Coronary artery (tissue), 2 donors: Measurements from ENCODE around the gene ZEB1.

Experiments
- DNase-seq: peaks from one replicate; pipeline ENCODE4 v3.0.0-alpha.2; 2017; ENCODE audit warnings: low spot score
- H3K27ac ChIP-seq, 2 donors: fragments of 200-600 bp; sonication (generic); one replicate each; pipeline ENCODE4 v1.5.1; 2016 to 2019
- H3K4me3 ChIP-seq: fragments of 200-600 bp; sonication (generic); 2 replicates; pipeline ENCODE4 v1.5.1; 2016; ENCODE audit warnings: mild to moderate bottlenecking, moderate library complexity
- TF ChIP-seq, protein P1 (sequence below): fragments of 200-600 bp; sonication (generic); IDR thresholded peaks from one replicate; pipeline ENCODE4 v1.5.1; 2019; ENCODE audit warnings: antibody characterized with exemption

ZEB1 gene

DNA sequence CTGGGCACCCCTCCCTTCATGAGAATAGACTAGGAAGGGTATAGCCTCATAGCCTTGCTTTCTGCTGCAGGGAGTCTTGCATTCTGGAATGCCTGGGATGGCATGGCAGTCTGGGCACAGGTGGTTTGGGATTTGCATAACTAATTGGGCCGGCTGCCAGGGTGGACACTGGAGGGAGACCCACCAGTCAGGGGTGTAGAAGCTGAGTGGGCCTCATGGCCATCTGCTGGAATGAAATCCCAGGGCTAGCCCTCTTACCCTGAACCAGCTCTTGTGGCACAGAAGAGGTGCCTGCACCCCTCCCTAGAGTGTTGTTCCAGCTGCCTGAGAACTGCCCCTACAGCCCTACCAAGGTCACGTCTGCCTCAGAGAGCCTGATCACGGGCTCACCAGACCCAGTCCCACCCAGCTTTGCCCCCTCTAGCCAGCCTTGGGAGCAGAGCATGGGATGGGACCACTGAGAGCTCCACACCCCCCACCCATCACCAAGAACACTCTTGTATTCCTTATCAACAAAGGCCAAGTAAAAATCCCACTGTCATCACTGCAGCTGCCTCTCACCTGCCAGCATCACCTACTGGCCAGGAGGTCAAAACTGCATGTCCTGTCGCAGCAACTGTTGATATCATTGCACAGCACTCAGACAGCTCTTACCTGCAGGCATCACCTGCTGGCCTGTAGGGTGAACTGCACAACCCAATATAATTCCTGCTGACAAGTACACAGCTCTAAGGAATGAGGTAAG, 148.9 kb downstream of the ZEB1 start:
- DNase-seq = no peak
- no peak overlapping the region for H3K27ac ChIP-seq
- TF ChIP-seq, protein P1, sequence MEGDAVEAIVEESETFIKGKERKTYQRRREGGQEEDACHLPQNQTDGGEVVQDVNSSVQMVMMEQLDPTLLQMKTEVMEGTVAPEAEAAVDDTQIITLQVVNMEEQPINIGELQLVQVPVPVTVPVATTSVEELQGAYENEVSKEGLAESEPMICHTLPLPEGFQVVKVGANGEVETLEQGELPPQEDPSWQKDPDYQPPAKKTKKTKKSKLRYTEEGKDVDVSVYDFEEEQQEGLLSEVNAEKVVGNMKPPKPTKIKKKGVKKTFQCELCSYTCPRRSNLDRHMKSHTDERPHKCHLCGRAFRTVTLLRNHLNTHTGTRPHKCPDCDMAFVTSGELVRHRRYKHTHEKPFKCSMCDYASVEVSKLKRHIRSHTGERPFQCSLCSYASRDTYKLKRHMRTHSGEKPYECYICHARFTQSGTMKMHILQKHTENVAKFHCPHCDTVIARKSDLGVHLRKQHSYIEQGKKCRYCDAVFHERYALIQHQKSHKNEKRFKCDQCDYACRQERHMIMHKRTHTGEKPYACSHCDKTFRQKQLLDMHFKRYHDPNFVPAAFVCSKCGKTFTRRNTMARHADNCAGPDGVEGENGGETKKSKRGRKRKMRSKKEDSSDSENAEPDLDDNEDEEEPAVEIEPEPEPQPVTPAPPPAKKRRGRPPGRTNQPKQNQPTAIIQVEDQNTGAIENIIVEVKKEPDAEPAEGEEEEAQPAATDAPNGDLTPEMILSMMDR = no peak
- H3K4me3 ChIP-seq = no peak overlapping the region

DNA sequence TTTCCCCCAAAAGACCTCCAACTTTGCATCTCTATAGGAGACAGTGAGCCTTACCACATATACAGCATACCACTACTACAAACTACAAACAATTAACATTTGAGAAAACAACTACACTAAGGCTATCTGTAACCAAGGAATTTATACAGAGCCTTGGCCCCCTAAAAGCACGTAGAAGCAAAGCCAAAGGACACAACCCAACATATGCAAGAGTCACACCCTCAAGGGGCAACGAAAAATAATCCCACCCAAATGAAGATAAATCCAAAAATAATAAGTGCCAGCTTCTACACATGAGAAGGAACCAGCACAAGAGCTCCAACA, 149.5 kb downstream of the ZEB1 start:
- Histone ChIP-seq H3K27ac (no peak overlapping the region), H3K4me3 (no peak overlapping the region)
- TF ChIP-seq, protein P1 = no peak
- DNase-seq = no peak

DNA sequence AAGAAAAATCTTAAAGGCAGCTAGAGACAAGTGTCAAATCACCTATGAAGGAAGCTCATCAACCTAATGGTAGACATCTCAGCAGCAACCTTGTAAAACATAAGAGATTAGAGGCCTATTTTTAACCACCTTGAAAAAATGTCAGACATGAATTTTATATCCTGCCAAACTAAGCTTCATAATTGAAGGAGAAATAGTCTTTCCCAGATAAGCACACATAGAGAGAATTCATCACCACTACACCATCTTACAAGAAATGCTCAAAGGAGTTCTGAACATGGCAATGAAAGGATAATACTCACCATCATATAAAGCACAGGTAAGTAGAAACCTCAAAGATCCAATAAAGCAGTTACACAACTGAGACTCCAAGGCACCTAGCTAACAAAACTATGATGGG, 156.5 kb downstream of the ZEB1 start:
- TF ChIP-seq, protein P1 = no peak
- H3K27ac ChIP-seq = no peak overlapping the region
- no peak overlapping the region for H3K4me3 ChIP-seq
- no peak for DNase-seq

DNA sequence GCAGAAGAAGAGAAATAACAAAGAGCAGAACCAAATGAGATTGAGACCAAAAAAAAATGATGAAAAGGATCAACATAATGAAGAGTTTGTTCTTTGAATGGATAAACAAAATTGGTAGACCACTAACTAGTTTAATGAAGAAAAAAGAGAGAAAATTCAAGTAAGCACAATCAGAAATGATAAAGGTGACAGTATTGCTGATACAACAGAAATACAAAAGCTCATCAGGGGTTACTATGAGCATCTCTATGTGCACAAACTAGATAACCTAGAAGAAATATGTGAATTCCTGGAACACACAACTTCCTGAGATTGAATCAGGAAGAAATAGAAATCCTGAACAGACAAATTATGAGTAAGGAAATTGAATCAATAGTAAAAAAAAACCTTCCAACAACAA, 157.1 kb downstream of the ZEB1 start:
- no peak for DNase-seq
- Histone ChIP-seq H3K27ac (no peak overlapping the region), H3K4me3 (no peak overlapping the region)
- TF ChIP-seq, protein P1 = no peak

DNA sequence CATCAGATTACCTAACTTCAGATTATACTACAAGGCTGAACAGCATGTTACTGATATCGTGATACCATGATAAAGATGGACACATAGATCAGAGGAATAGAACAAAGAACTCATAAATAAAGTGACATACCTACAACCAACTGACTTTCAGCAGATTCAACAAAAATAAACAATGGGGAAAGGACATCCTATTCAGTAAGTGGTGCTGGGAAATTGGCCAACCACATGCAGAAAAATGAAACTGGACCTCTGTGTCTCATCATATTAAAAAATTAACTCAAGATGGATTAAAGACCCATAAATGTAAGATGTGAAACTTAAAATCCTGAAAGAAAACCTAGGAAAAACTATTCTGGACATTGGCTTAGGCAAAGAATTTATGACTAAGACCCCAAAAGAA, 158.6 kb downstream of the ZEB1 start:
- DNase-seq = no peak
- Histone ChIP-seq H3K27ac (no peak overlapping the region), H3K4me3 (no peak overlapping the region)
- TF ChIP-seq, protein P1 = no peak

DNA sequence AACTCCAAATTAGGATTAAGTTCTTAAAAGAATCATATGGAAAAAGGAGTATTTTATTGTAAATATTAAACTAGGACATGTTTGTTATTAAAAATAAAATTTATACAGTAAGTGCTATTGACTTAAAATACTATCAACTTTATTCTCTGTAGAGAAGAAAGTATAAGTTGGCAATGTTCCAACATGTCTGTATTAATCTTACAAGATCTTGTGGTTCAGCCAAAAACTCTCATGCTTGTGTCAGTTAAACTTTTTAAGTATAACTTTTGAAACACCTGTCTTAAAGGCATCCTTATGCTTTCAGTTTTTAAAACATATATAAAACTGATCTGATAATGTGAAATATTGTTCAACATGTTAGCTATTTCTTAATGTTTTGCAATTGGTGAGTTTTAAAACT, 160.7 kb downstream of the ZEB1 start:
- DNase-seq = no peak
- TF ChIP-seq, protein P1 = no peak
- H3K27ac ChIP-seq = no peak overlapping the region

DNA sequence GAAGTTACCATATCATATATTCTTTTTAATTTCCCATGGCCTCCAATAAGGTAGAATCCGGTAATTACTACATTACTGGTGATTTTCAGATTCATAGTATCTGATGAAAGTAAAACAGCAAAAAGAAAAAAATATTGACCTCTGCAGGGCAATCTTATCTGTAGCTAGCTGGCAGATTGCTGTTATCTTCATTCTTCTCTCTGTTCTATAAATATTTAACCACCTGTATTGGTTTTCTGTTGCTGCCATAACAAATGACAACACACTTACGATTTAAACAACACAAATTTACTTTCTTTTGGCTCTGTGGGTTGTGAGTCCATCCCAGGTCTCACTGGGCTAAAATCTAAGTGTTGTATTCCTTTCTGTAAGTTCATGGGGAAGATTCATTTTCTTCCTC, 164.5 kb downstream of the ZEB1 start:
- Histone ChIP-seq H3K27ac (no peak overlapping the region), H3K4me3 (no peak overlapping the region)
- TF ChIP-seq, protein P1 = no peak
- DNase-seq = no peak

More for the DNA sequence above, 160.7 kb downstream of the ZEB1 start:
- H3K4me3 ChIP-seq = no peak overlapping the region
